ENCODE measurements around the gene HPS1.

HPS1 gene

GRCh38 chr10:98380493-98381339 lies 66.0 kb downstream of the HPS1 start:
- Histone ChIP-seq H3K4me3 (ENCODE audit: low read length) (no peak overlapping the region), H3F3A (ENCODE audit: insufficient read depth, low read length) (no peaks in the 10 kb centered on the region), H3K36me3 (replicated peaks; ENCODE audit: insufficient read depth, low read length) (no peaks in the 10 kb centered on the region), H3K4me2 (ENCODE audit: low read depth, low read length) (no peak overlapping the region), H3K9me3 (replicated peaks; ENCODE audit: insufficient read depth, low read length) (no peaks in the 10 kb centered on the region), H3K9ac (ENCODE audit: low read length) (no peak overlapping the region), H3K9me2 (replicated peaks; ENCODE audit: insufficient read depth, low read length) (no peaks in the 10 kb centered on the region), H3K27me3 (replicated peaks; ENCODE audit: insufficient read depth, low read length) (no peaks in the 10 kb centered on the region), H2AFZ (ENCODE audit: low read length) (no peak overlapping the region), H3K4me1 (ENCODE audit: low read length) (no peaks in the 10 kb centered on the region), H4K20me1 (ENCODE audit: insufficient read depth, low read length) (no peaks in the 10 kb centered on the region), H3K79me2 (ENCODE audit: low read length) (no peaks in the 10 kb centered on the region), H3K27ac (ENCODE audit: low read length) (no peak overlapping the region)
- no peak for DNase-seq
- TF ChIP-seq EZH2phosphoT487 (IDR thresholded peaks at IDR 0.05; ENCODE audit: low read length) (no peak), CTCF (IDR thresholded peaks at IDR 0.05; ENCODE audit: low read length) (no peak), EZH2 (optimal IDR thresholded peaks at IDR 0.05; ENCODE audit: low read depth, low read length) (no peak)

- no peak overlapping the region for H2AFZ ChIP-seq (ENCODE audit: low read length)
- DNase-seq: no peak
- H3K4me1 ChIP-seq (ENCODE audit: low read length): no peaks in the 10 kb centered on the region
- no peaks in the 10 kb centered on the region for H3K9me2 ChIP-seq (replicated peaks; ENCODE audit: insufficient read depth, low read length)
- no peaks in the 10 kb centered on the region for H4K20me1 ChIP-seq (ENCODE audit: insufficient read depth, low read length)
- H3K4me2 ChIP-seq (ENCODE audit: low read depth, low read length): no peak overlapping the region
- no peak overlapping the region for H3K4me3 ChIP-seq (ENCODE audit: low read length)
- no peaks in the 10 kb centered on the region for H3K79me2 ChIP-seq (ENCODE audit: low read length)
- no peaks in the 10 kb centered on the region for H3K9me3 ChIP-seq (replicated peaks; ENCODE audit: insufficient read depth, low read length)
- no peaks in the 10 kb centered on the region for H3F3A ChIP-seq (ENCODE audit: insufficient read depth, low read length)
- H3K9ac ChIP-seq (ENCODE audit: low read length): no peak overlapping the region
- TF ChIP-seq CTCF (IDR thresholded peaks at IDR 0.05; ENCODE audit: low read length) (no peak), EZH2phosphoT487 (IDR thresholded peaks at IDR 0.05; ENCODE audit: low read length) (no peak), EZH2 (optimal IDR thresholded peaks at IDR 0.05; ENCODE audit: low read depth, low read length) (no peak)
- H3K27ac ChIP-seq (ENCODE audit: low read length): no peak overlapping the region
- H3K27me3 ChIP-seq (replicated peaks; ENCODE audit: insufficient read depth, low read length): peaks cover 3% of the 10 kb centered on the region; the same call in 1 of the 2 replicates
- H3K36me3 ChIP-seq (replicated peaks; ENCODE audit: insufficient read depth, low read length): no peaks in the 10 kb centered on the region
Observed at GRCh38 chr10:98378722-98379121, 68.0 kb downstream of the HPS1 start.

- Histone ChIP-seq H3K27ac (ENCODE audit: low read length) (no peak overlapping the region), H3K27me3 (replicated peaks; ENCODE audit: insufficient read depth, low read length) (peaks cover 6% of the 10 kb centered on the region; the same call in 1 of the 2 replicates), H3K79me2 (ENCODE audit: low read length) (no peaks in the 10 kb centered on the region), H3K9ac (ENCODE audit: low read length) (no peak overlapping the region), H3K4me1 (ENCODE audit: low read length) (no peaks in the 10 kb centered on the region), H3F3A (ENCODE audit: insufficient read depth, low read length) (no peaks in the 10 kb centered on the region), H3K4me3 (ENCODE audit: low read length) (no peak overlapping the region), H3K4me2 (ENCODE audit: low read depth, low read length) (no peak overlapping the region), H3K36me3 (replicated peaks; ENCODE audit: insufficient read depth, low read length) (no peaks in the 10 kb centered on the region), H2AFZ (ENCODE audit: low read length) (no peak overlapping the region), H3K9me3 (replicated peaks; ENCODE audit: insufficient read depth, low read length) (no peaks in the 10 kb centered on the region), H4K20me1 (ENCODE audit: insufficient read depth, low read length) (no peaks in the 10 kb centered on the region), H3K9me2 (replicated peaks; ENCODE audit: insufficient read depth, low read length) (no peaks in the 10 kb centered on the region)
- DNase-seq: no peak
- TF ChIP-seq EZH2 (optimal IDR thresholded peaks at IDR 0.05; ENCODE audit: low read depth, low read length) (no peak), CTCF (IDR thresholded peaks at IDR 0.05; ENCODE audit: low read length) (no peak), EZH2phosphoT487 (IDR thresholded peaks at IDR 0.05; ENCODE audit: low read length) (no peak)
Observed at GRCh38 chr10:98377536-98377935, 69.2 kb downstream of the HPS1 start.

All from MM.1S (cell line).